ENCODE measurements around the gene MEGF6.

Gene MEGF6

DNA sequence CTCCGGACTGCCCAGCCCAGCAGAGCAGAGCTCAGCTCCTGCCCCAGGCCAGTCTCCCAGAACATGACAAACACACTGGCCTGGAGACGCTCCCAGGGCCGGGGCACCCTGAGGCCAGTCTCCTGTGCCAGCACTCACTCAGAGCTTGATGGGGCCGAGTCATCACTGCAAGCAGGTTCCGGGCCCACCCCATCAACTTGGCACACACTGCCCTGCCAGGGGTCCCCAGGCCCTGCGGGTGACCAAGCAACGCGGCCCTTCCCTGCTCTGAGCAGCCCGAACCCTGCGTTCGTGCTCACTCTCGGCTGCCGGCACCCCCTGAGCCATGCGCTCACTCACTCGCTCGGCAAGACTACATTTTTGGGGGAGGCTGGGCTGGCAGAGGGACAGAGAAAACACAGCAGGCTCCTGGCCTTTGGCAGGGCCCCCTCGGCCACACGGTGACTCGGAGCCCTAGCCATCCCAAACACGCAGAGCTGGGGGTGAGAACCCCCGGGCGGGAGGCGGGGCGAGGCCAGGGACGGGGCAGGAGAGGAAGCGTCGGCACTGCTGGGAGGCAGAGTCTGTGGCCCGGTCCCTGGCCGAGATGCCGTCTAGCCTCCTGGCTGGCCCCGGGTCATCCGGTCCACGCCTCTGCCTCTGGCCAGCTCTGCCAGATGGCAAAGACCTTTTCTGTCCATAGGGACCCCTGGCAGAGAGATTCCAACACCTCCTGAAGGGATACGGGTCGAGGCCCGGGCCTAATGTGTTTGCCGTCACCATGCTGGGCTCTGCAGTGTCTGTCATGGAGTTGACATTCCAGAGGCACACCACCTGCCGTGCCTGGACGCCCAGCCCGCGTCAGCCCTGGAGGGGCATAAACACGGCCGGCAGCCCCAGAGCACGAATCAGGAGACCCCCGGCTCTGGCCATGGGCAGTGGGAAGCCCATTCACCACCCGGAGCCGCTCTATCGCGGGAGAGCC, 68.0 kb downstream of the MEGF6 start:
- TF ChIP-seq, protein P1, sequence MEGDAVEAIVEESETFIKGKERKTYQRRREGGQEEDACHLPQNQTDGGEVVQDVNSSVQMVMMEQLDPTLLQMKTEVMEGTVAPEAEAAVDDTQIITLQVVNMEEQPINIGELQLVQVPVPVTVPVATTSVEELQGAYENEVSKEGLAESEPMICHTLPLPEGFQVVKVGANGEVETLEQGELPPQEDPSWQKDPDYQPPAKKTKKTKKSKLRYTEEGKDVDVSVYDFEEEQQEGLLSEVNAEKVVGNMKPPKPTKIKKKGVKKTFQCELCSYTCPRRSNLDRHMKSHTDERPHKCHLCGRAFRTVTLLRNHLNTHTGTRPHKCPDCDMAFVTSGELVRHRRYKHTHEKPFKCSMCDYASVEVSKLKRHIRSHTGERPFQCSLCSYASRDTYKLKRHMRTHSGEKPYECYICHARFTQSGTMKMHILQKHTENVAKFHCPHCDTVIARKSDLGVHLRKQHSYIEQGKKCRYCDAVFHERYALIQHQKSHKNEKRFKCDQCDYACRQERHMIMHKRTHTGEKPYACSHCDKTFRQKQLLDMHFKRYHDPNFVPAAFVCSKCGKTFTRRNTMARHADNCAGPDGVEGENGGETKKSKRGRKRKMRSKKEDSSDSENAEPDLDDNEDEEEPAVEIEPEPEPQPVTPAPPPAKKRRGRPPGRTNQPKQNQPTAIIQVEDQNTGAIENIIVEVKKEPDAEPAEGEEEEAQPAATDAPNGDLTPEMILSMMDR (IDR thresholded peaks at IDR 0.05; ENCODE audit: insufficient read depth, low read depth, low read length, missing control alignments), result no peak
- no peak overlapping the region for H3K4me3 ChIP-seq (ENCODE audit: low read depth, low read length)
- DNase-seq (ENCODE audit: low read depth), result no peak

DNA sequence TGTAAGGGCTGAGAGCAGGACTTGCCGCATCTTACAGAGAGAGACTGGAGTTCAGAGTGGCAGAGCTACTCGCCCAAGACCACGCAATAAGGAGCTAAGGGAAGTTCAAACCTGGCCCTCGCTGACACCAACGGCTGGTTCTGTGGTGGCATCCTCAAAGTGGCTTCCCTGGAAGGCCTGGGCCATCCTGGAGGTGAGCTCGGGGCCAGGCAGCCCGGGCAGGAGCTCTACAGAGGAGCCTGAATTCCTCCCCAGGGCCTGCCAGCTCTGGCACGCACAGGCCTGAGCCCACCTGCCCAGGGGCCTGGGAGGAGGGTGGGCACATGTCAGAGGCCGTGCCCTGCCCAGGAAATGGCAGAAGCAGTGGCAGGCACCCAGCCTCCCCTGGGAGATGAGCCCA, 68.6 kb downstream of the MEGF6 start:
- TF ChIP-seq, protein P1 (IDR thresholded peaks at IDR 0.05; ENCODE audit: insufficient read depth, low read depth, low read length, missing control alignments), result no peak
- H3K4me3 ChIP-seq (ENCODE audit: low read depth, low read length), result no peak overlapping the region
- DNase-seq (ENCODE audit: low read depth), result no peak

DNA sequence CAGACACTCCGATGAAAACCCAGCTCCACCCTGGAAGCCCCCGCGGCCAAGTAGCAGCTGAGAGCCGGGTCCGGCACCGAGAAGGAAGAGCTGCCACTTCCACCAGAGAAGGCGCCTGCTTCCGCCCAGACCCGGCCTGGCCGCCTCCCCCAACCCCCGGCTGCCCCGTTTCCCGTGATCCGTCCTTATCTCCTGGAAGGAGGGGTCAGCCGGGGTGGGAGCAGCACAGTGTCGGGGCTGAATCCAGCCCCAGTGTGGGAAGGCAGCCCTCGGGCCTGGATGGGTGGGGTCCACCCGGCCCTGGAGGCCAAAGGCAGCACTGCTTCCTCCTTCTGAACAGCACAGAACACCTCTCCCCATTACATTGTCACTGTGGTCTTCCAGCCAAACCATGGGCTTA, 69.4 kb downstream of the MEGF6 start:
- no peak for DNase-seq (ENCODE audit: low read depth)
- H3K4me3 ChIP-seq (ENCODE audit: low read depth, low read length), result no peak overlapping the region
- TF ChIP-seq, protein P1 (IDR thresholded peaks at IDR 0.05; ENCODE audit: insufficient read depth, low read depth, low read length, missing control alignments), result no peak

DNA sequence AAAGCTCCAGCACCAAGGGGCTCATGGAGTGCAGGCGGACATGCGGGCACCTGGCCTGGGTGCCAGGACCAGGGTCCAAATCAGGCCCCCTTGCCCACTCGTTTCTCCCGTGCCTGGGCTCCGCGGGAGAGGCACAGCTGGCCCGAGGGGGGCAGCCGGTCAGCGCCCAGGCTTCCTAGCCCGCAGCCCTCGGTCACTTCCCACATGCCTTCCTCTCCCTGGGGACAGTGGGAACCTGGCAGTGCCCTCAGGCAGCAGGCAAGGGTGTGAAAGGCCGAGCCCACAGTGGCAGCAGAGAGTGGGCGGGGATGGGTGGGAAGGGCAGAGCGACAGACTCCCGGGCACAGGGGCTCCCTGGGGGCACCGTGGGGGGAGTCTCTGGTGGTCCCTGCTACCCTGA, 69.8 kb downstream of the MEGF6 start:
- TF ChIP-seq, protein P1 (IDR thresholded peaks at IDR 0.05; ENCODE audit: insufficient read depth, low read depth, low read length, missing control alignments), result no peak
- H3K4me3 ChIP-seq (ENCODE audit: low read depth, low read length), result no peak overlapping the region
- no peak for DNase-seq (ENCODE audit: low read depth)

DNA sequence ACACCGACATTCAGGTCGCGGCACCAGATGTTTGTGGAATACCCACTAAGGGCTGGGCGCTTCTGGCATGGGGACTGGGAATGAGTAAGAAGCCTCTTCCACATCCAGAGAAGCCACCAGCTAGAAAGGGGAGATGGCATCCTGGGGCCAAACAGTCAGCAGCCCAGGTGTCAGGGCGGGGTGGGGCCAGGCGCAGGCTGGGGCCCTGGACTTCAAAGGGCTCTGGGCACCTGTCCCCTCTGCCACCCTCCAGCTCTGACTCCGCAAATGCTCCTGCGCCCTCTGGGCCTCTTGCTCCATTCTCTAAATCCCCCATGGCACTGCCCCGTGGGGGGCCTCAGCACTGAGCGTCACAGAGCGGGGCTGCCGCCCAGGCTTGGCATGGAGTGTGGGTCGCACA, 70.4 kb downstream of the MEGF6 start:
- H3K4me3 ChIP-seq (ENCODE audit: low read depth, low read length), result no peak overlapping the region
- DNase-seq (ENCODE audit: low read depth), result no peak
- TF ChIP-seq, protein P1 (IDR thresholded peaks at IDR 0.05; ENCODE audit: insufficient read depth, low read depth, low read length, missing control alignments), result no peak

DNA sequence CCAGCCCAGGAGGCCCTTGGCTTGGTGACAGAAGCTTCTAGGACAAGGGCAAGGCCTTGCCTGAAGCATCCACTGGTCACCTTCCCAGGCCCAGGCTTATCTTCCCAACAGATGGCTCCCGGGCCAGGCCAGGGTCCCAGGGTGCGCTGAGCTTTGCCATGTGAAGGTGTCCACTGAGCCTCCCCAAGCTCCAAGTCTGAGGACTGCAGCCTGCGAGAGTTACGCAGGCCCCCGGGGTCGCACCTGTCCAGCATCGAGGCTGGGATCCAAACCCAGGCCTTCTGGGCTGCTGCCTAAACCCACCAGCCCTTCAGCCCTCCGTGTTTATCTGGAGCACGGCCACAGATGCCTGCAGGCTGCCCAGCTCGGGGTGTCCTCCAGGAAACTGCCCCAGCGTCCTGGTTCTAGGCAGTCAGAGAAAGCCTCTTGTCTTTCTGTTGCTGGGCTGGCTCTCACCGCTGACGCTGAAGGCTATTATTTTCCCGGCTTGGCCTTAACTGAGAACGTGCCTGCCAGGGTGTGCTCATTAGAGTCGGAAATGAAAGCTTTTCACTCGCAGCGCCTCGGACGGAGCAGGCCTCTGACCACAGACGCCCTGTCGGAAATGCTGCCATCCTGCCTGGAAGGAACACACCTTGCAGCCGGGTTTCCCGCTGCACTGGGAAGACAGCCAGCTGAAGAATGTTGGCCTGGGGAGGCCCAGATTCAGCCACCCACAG, 71.4 kb downstream of the MEGF6 start:
- DNase-seq (ENCODE audit: low read depth), result no peak
- H3K4me3 ChIP-seq (ENCODE audit: low read depth, low read length), result no peak overlapping the region
- TF ChIP-seq, protein P1 (IDR thresholded peaks at IDR 0.05; ENCODE audit: insufficient read depth, low read depth, low read length, missing control alignments), result no peak
